D721Med (cell line): ENCODE results near the gene NRGN.

Experiments used
- DNase-seq: peaks from one replicate; pipeline ENCODE4 v3.0.0; 2011; ENCODE audit warnings: low spot score; ENCODE audit not compliant: insufficient read length
- FAIRE-seq: peaks from 2 replicates; lab custom pipeline; 2011; peaks lifted over from hg19 to GRCh38; lab: Jason Lieb, UNC
- CTCF ChIP-seq: IDR thresholded peaks from 2 replicates; pipeline ENCODE4 v1.5.1; 2012; ENCODE audit warnings: mild to moderate bottlenecking, control low read depth; ENCODE audit not compliant: insufficient read depth; ENCODE audit errors: missing control alignments

The NRGN gene

GRCh38 chr11:124760806-124761205 is 21.1 kb downstream of the NRGN start:
- FAIRE-seq (no peak), DNase-seq (no peak)
- TF ChIP-seq CTCF, result no peak

- FAIRE-seq (no peak), DNase-seq (no peak)
- no peak for TF ChIP-seq CTCF
Measured at GRCh38 chr11:124761301-124762104, 21.8 kb downstream of the NRGN start.

GRCh38 chr11:124762105-124762623 is 22.4 kb downstream of the NRGN start, which contains the start of gene ESAM:
Gene ESAM, minus strand, starts transcription at chr11:124762290. Its CDS starts 136 bp downstream, at chr11:124762154.
- no peak for TF ChIP-seq CTCF
- FAIRE-seq (no peak), DNase-seq (no peak)

GRCh38 chr11:124762624-124763155 is 22.9 kb downstream of the NRGN start:
- TF ChIP-seq CTCF, result no peak
- DNase-seq (no peak), FAIRE-seq (no peak)

- DNase-seq (no peak), FAIRE-seq (no peak)
- TF ChIP-seq CTCF, result peak; percentile 82
Measured at GRCh38 chr11:124763156-124763947, 23.6 kb downstream of the NRGN start.

GRCh38 chr11:124766156-124766555 is 26.4 kb downstream of the NRGN start:
- no peak for FAIRE-seq
- TF ChIP-seq CTCF, result no peak
- DNase-seq, result no peak
